GM12865 (cell line): ENCODE data around the gene CTSE.

Source experiments
- DNase-seq: peaks from one replicate; pipeline ENCODE4 v3.0.0; 2010; ENCODE audit warnings: low read depth
- H3K4me3 ChIP-seq: 2 replicates; pipeline ENCODE4 v1.5.1; 2011; ENCODE audit warnings: mild to moderate bottlenecking, low read depth, low read length, control low read depth
- CTCF ChIP-seq: IDR thresholded peaks from 2 replicates; pipeline ENCODE4 v1.5.1; 2011; ENCODE audit warnings: low read length, control low read depth, low read depth, inconsistent platforms; ENCODE audit not compliant: insufficient read depth; ENCODE audit errors: missing control alignments

The CTSE gene

GRCh38 chr1:206010060-206010459 is 13.6 kb downstream of the CTSE start:
- no peak for TF ChIP-seq CTCF
- no peak overlapping the region for H3K4me3 ChIP-seq
- no peak for DNase-seq

- no peak for TF ChIP-seq CTCF
- DNase-seq: no peak
Observed at GRCh38 chr1:206006946-206007345, 16.7 kb downstream of the CTSE start.

GRCh38 chr1:206005778-206006180 is 17.9 kb downstream of the CTSE start:
- DNase-seq: no peak
- TF ChIP-seq CTCF: no peak
- no peak overlapping the region for H3K4me3 ChIP-seq

More at GRCh38 chr1:206006946-206007345, 16.7 kb downstream of the CTSE start:
- no peak overlapping the region for H3K4me3 ChIP-seq

GRCh38 chr1:206005234-206005633 is 18.5 kb downstream of the CTSE start:
- H3K4me3 ChIP-seq: no peak overlapping the region
- DNase-seq: no peak
- no peak for TF ChIP-seq CTCF

- H3K4me3 ChIP-seq: no peak overlapping the region
- DNase-seq: no peak
- no peak for TF ChIP-seq CTCF
Observed at GRCh38 chr1:206004826-206005225, 18.9 kb downstream of the CTSE start.

GRCh38 chr1:206003854-206004800 is 19.6 kb downstream of the CTSE start:
- H3K4me3 ChIP-seq: no peak overlapping the region
- TF ChIP-seq CTCF: no peak
- DNase-seq: no peak
